ENCODE data around the gene CD96. TPM values are rescaled to one million over a fixed set of nuclear protein-coding genes. Genes with fewer than 3 reads are reported as not detected.
"Not testable (repeated sequence)": the region's sequence is repeated elsewhere in the genome, so short reads cannot be mapped to it uniquely, and the experiment has no call there.

CD96 gene
- total RNA-seq, 1 donor from 2014 or later = 0.27 TPM

- no peak for DNase-seq (ENCODE audit: low spot score in 2 of 2, unreplicated experiment in 2 of 2)
- Mint-ChIP-seq H3K36me3 (no peaks in the 10 kb centered on the region), H3K27me3 (ENCODE audit: low read depth) (no peaks in the 10 kb centered on the region), H3K9me3 (no peaks in the 10 kb centered on the region), H3K4me1 (peaks cover 47% of the 10 kb centered on the region), H3K4me3 (no peak overlapping the region), H3K27ac (peak overlapping the region; percentile 54)
- no peak for TF ChIP-seq CTCF (IDR thresholded peaks at IDR 0.05; ENCODE audit: unreplicated experiment)
These were observed 759 bp downstream of the CD96 start for GRCh38 chr3:111542611-111543300.

- no peak for TF ChIP-seq CTCF (IDR thresholded peaks at IDR 0.05; ENCODE audit: unreplicated experiment)
- Mint-ChIP-seq H3K36me3 (no peaks in the 10 kb centered on the region), H3K27me3 (ENCODE audit: low read depth) (no peaks in the 10 kb centered on the region)
These were observed 3.4 kb downstream of the CD96 start for GRCh38 chr3:111545349-111545748.

GRCh38 chr3:111547631-111548030, 5.6 kb downstream of the CD96 start:
- TF ChIP-seq CTCF (IDR thresholded peaks at IDR 0.05; ENCODE audit: unreplicated experiment) = no peak
- Mint-ChIP-seq H3K27me3 (ENCODE audit: low read depth) (no peaks in the 10 kb centered on the region), H3K36me3 (no peaks in the 10 kb centered on the region), H3K4me1 (peaks cover 11% of the 10 kb centered on the region), H3K9me3 (peaks cover 4% of the 10 kb centered on the region), H3K27ac (no peak overlapping the region), H3K4me3 (no peak overlapping the region)
- no peak for DNase-seq (ENCODE audit: low spot score in 2 of 2, unreplicated experiment in 2 of 2)

More at GRCh38 chr3:111545349-111545748, 3.4 kb downstream of the CD96 start:
- Mint-ChIP-seq H3K4me3 (no peak overlapping the region), H3K4me1 (peaks cover 28% of the 10 kb centered on the region), H3K27ac (no peak overlapping the region), H3K9me3 (no peaks in the 10 kb centered on the region)
- DNase-seq (ENCODE audit: low spot score in 2 of 2, unreplicated experiment in 2 of 2) = no peak

- no peak for TF ChIP-seq CTCF (IDR thresholded peaks at IDR 0.05; ENCODE audit: unreplicated experiment)
- Mint-ChIP-seq H3K9me3 (peaks cover 4% of the 10 kb centered on the region), H3K27ac (no peak overlapping the region)
These were observed 6.1 kb downstream of the CD96 start for GRCh38 chr3:111548092-111548491.

GRCh38 chr3:111548756-111549155, 6.8 kb downstream of the CD96 start:
- H3K4me3 Mint-ChIP-seq = no peak overlapping the region
- no peaks in the 10 kb centered on the region for H3K36me3 Mint-ChIP-seq
- peaks cover 2% of the 10 kb centered on the region for H3K4me1 Mint-ChIP-seq
- no peak overlapping the region for H3K27ac Mint-ChIP-seq
- H3K27me3 Mint-ChIP-seq (ENCODE audit: low read depth) = no peaks in the 10 kb centered on the region
- DNase-seq (ENCODE audit: low spot score in 2 of 2, unreplicated experiment in 2 of 2) = no peak
- TF ChIP-seq CTCF (IDR thresholded peaks at IDR 0.05; ENCODE audit: unreplicated experiment) = no peak
- peaks cover 4% of the 10 kb centered on the region for H3K9me3 Mint-ChIP-seq

More at GRCh38 chr3:111548092-111548491, 6.1 kb downstream of the CD96 start:
- Mint-ChIP-seq H3K4me1 (peaks cover 7% of the 10 kb centered on the region), H3K36me3 (no peaks in the 10 kb centered on the region), H3K27me3 (ENCODE audit: low read depth) (no peaks in the 10 kb centered on the region), H3K4me3 (no peak overlapping the region)
- DNase-seq (ENCODE audit: low spot score in 2 of 2, unreplicated experiment in 2 of 2) = no peak

GRCh38 chr3:111561902-111562301, 19.9 kb downstream of the CD96 start:
- not testable (repeated sequence) for DNase-seq (ENCODE audit: low spot score in 2 of 2, unreplicated experiment in 2 of 2); H3K36me3 Mint-ChIP-seq; H3K9me3 Mint-ChIP-seq; H3K27ac Mint-ChIP-seq; H3K4me1 Mint-ChIP-seq; H3K4me3 Mint-ChIP-seq; H3K27me3 Mint-ChIP-seq (ENCODE audit: low read depth)
